NT2/D1 (cell line): ENCODE results near the gene CYB561.

Experiments used
- SUZ12 ChIP-seq: IDR thresholded peaks from 2 replicates; pipeline ENCODE4 v1.6.1; 2011; ENCODE audit not compliant: insufficient read length, insufficient read depth; ENCODE audit errors: extremely low read depth
- YY1 ChIP-seq: IDR thresholded peaks from 2 replicates; pipeline ENCODE4 v1.6.1; 2011; ENCODE audit not compliant: insufficient read length, insufficient read depth
- ZNF274 ChIP-seq: IDR thresholded peaks from 2 replicates; pipeline ENCODE4 v1.6.1; 2011; ENCODE audit warnings: mild to moderate bottlenecking, low read depth, low read length

DNA sequence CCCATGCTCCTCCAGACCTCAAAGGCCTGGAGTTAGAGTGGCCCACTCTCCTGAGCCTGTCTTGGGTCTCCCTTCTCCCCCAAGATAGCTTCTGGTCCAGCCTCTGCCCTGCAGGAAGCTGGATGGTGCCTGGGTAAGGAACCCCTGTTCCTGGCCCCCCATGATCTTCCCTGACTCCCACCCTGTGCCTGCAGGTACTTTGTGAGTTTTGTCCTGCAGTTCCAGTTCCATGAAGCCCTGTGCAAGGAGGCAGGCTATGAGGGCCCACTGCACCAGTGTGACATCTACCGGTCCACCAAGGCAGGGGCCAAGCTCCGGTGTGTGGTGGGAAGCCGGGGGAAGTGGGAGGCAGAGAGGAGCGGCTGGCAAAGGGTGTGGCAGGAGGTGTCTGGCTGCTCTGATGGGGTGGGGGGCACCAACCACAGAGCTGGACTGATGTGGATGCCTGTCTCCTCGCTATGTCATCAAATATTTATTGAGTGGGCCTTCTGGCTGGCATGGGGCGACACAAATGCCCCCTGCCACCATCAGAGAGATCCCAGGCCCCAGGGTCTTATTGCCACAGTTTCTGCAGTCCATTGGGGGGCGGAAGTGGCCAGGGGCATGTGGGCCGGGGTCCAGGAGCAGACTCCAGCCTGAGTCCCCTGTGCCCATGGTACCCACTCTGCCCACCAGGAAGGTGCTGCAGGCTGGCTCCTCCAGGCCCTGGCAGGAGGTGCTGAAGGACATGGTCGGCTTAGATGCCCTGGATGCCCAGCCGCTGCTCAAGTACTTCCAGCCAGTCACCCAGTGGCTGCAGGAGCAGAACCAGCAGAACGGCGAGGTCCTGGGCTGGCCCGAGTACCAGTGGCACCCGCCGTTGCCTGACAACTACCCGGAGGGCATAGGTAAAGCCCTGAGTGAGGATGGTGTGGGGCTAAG is 37.8 kb upstream of the CYB561 start:
- no peak for TF ChIP-seq YY1
- no peak for TF ChIP-seq ZNF274
- no peak for TF ChIP-seq SUZ12
